ENCODE measurements around the gene KRTAP9-8. TPM values are rescaled to one million over a fixed set of nuclear protein-coding genes. Genes with fewer than 3 reads are reported as not detected.
"Not testable (repeated sequence)": the region's sequence is repeated elsewhere in the genome, so short reads cannot be mapped to it uniquely, and the experiment has no call there.

Gene KRTAP9-8
- total and polyA plus RNA-seq, 2 of the 4 experiments (the other 2 are of a cell fraction) = not detected

DNA sequence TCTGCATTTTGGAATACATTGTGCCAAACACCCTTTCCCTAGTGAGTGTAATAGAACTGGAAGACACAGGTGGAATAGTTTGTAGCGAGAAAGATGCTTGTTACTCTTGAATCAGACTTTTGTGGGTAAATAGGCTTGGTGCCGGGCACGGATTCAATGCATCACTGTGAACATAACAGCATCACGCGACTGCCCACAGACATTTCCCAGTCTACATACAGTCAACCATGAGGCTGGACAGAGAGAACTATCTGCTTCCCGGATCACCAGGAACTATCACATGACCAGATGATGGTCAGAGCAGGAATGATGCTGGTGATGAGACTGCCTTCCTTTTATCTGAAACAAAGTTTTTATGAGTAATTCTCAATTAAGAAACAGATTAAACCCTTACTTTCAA is 11.7 kb upstream of the KRTAP9-8 start:
- Histone ChIP-seq H3K18ac (ENCODE audit: low read depth, low read length) (no peak overlapping the region), H3K27me3 (ENCODE audit: control insufficient read depth, insufficient read depth, low read length) (peaks cover 4% of the 10 kb centered on the region; the same call in 1 of the 2 replicates), H2AK9ac (replicated peaks; ENCODE audit: low read depth, low read length, poor library complexity) (no peak overlapping the region), H3K23ac (ENCODE audit: low read depth, low read length) (no peak overlapping the region), H3K14ac (replicated peaks; ENCODE audit: low read depth, low read length) (no peak overlapping the region; the same call in 1 of the 2 replicates), H3K4me3 (ENCODE audit: insufficient read depth, low read depth, low read length) (no peak overlapping the region), H4K5ac (ENCODE audit: low read depth, low read length) (no peak overlapping the region), H3K9me3 (ENCODE audit: control insufficient read depth, insufficient read depth, low read length) (no peaks in the 10 kb centered on the region), H3K9ac (ENCODE audit: low read depth, low read length) (no peak overlapping the region), H4K91ac (ENCODE audit: insufficient read depth, low read depth, low read length) (no peak overlapping the region), H4K20me1 (ENCODE audit: insufficient read depth, low read length) (no peaks in the 10 kb centered on the region), H2BK5ac (ENCODE audit: low read depth, low read length, poor library complexity, severe bottlenecking) (no peak overlapping the region), H2BK15ac (ENCODE audit: low read depth, low read length) (no peak overlapping the region), H3K27ac (ENCODE audit: insufficient read depth, low read length) (no peak overlapping the region), H3K79me1 (ENCODE audit: low read depth in 1 of 2, low read length in 2 of 2) (no peaks in the 10 kb centered on the region), H4K8ac (ENCODE audit: low read depth in 2 of 2, low read length in 2 of 2) (no peak overlapping the region), H2AK5ac (ENCODE audit: low read depth, low read length) (no peak overlapping the region), H3K4ac (ENCODE audit: low read depth, low read length) (no peak overlapping the region), H2BK20ac (ENCODE audit: low read depth, low read length) (no peak overlapping the region), H3K4me1 (ENCODE audit: control insufficient read depth, insufficient read depth, low read length) (no peaks in the 10 kb centered on the region), H2AFZ (replicated peaks; ENCODE audit: low read length, poor library complexity) (no peak overlapping the region), H3K56ac (ENCODE audit: extremely low read depth, insufficient read depth, low read length) (no peak overlapping the region), H3K4me2 (ENCODE audit: low read depth, low read length) (no peak overlapping the region), H2BK120ac (ENCODE audit: low read depth, low read length) (no peak overlapping the region), H3K36me3 (ENCODE audit: control insufficient read depth, insufficient read depth, low read length) (no peaks in the 10 kb centered on the region), H3K9me1 (ENCODE audit: insufficient read depth, low read length) (no peaks in the 10 kb centered on the region; the same call in 1 of the 2 replicates)
- no peak for ATAC-seq (ENCODE audit: low read depth)
- in situ Hi-C loops (cut with MboI; ENCODE audit: low sequenced_read_pairs) (no loop called here), dilution Hi-C loops (cut with HindIII; ENCODE audit: low sequenced_read_pairs, unreplicated experiment) (no loop called here), intact Hi-C loops (cut with micrococcal nuclease) (no loop called here)
- WGBS, 2 experiments (ENCODE audit: extremely low coverage in 2 of 2, insufficient read length in 1 of 2) = no CpG with 5 or more reads among the region's 6 CpGs
- no TSS peak for BruUV-seq (replicated peaks)
- DNase-seq = no peak
- TF ChIP-seq RFX5 (IDR thresholded peaks at IDR 0.05; ENCODE audit: low read depth, low read length) (no peak), FOS (IDR thresholded peaks at IDR 0.05; ENCODE audit: low read depth, low read length) (no peak), MAZ (IDR thresholded peaks at IDR 0.05; ENCODE audit: borderline replicate concordance, low read depth, low read length) (no peak), CTCF (conservative IDR thresholded peaks at IDR 0.05; ENCODE audit: low read depth, low read length) (no peak), CEBPB (IDR thresholded peaks at IDR 0.05; ENCODE audit: low read depth, low read length) (no peak), CHD1 (IDR thresholded peaks at IDR 0.05; ENCODE audit: low read depth, low read length) (no peak), SMC3 (IDR thresholded peaks at IDR 0.05; ENCODE audit: low read depth, low read length) (no peak)
- POLR2A ChIA-PET (ENCODE audit: unreplicated experiment) = no interaction called here
- CTCF ChIA-PET = no interaction called here

DNA sequence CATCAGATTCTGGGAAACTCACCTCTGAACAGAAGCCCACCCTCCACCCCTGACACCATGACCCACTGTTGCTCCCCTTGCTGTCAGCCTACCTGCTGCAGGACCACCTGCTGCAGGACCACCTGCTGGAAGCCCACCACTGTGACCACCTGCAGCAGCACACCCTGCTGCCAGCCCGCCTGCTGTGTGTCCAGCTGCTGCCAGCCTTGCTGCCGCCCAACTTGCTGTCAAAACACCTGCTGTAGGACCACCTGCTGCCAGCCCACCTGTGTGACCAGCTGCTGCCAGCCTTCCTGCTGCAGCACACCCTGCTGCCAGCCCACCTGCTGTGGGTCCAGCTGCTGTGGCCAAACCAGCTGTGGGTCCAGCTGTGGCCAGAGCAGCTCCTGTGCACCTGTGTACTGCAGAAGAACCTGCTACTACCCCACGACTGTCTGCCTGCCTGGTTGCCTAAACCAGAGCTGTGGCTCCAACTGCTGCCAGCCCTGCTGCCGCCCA is 11.2 kb upstream of the KRTAP9-8 start, which contains the start of gene KRTAP9-2:
Gene KRTAP9-2 (plus strand): TSS at position 51 of the 498 bp plus-strand sequence. CDS start 7 bp downstream, at position 58.
- H2AK5ac ChIP-seq (ENCODE audit: low read depth, low read length); H3K4ac ChIP-seq (ENCODE audit: low read depth, low read length); H3K9me3 ChIP-seq (ENCODE audit: control insufficient read depth, insufficient read depth, low read length); H3K18ac ChIP-seq (ENCODE audit: low read depth, low read length); H4K8ac ChIP-seq (ENCODE audit: low read depth in 2 of 2, low read length in 2 of 2); BruUV-seq (replicated peaks); H3K27ac ChIP-seq (ENCODE audit: insufficient read depth, low read length); H3K56ac ChIP-seq (ENCODE audit: extremely low read depth, insufficient read depth, low read length); H3K14ac ChIP-seq (replicated peaks; ENCODE audit: low read depth, low read length); H4K91ac ChIP-seq (ENCODE audit: insufficient read depth, low read depth, low read length); H2BK120ac ChIP-seq (ENCODE audit: low read depth, low read length); H3K4me3 ChIP-seq (ENCODE audit: insufficient read depth, low read depth, low read length); H3K27me3 ChIP-seq (ENCODE audit: control insufficient read depth, insufficient read depth, low read length); H3K4me2 ChIP-seq (ENCODE audit: low read depth, low read length); H3K36me3 ChIP-seq (ENCODE audit: control insufficient read depth, insufficient read depth, low read length); H2AFZ ChIP-seq (replicated peaks; ENCODE audit: low read length, poor library complexity); H3K23ac ChIP-seq (ENCODE audit: low read depth, low read length); H3K79me1 ChIP-seq (ENCODE audit: low read depth in 1 of 2, low read length in 2 of 2); H3K9me1 ChIP-seq (ENCODE audit: insufficient read depth, low read length); dilution Hi-C loops (cut with HindIII; ENCODE audit: low sequenced_read_pairs, unreplicated experiment); H2BK5ac ChIP-seq (ENCODE audit: low read depth, low read length, poor library complexity, severe bottlenecking); POLR2A ChIA-PET (ENCODE audit: unreplicated experiment); H2BK20ac ChIP-seq (ENCODE audit: low read depth, low read length); H2AK9ac ChIP-seq (replicated peaks; ENCODE audit: low read depth, low read length, poor library complexity); CTCF ChIA-PET; H3K9ac ChIP-seq (ENCODE audit: low read depth, low read length); H2BK15ac ChIP-seq (ENCODE audit: low read depth, low read length); ATAC-seq (ENCODE audit: low read depth); DNase-seq; H4K5ac ChIP-seq (ENCODE audit: low read depth, low read length); in situ Hi-C loops (cut with MboI; ENCODE audit: low sequenced_read_pairs); H4K20me1 ChIP-seq (ENCODE audit: insufficient read depth, low read length); H3K4me1 ChIP-seq (ENCODE audit: control insufficient read depth, insufficient read depth, low read length); intact Hi-C loops (cut with micrococcal nuclease): not testable (repeated sequence)
- 60% methylated on average over 1 of the region's 4 CpGs; no CpG with 5 or more reads in 1 of the 2 experiments for WGBS, 2 experiments (ENCODE audit: extremely low coverage in 2 of 2, insufficient read length in 1 of 2)
